ENCODE data around the gene SLC16A4. TPM values are rescaled to one million over a fixed set of nuclear protein-coding genes. Genes with fewer than 3 reads are reported as not detected.

SLC16A4 gene
- total RNA-seq, 2 donors from 2014 or later = 8.0 to 8.6 TPM

DNA sequence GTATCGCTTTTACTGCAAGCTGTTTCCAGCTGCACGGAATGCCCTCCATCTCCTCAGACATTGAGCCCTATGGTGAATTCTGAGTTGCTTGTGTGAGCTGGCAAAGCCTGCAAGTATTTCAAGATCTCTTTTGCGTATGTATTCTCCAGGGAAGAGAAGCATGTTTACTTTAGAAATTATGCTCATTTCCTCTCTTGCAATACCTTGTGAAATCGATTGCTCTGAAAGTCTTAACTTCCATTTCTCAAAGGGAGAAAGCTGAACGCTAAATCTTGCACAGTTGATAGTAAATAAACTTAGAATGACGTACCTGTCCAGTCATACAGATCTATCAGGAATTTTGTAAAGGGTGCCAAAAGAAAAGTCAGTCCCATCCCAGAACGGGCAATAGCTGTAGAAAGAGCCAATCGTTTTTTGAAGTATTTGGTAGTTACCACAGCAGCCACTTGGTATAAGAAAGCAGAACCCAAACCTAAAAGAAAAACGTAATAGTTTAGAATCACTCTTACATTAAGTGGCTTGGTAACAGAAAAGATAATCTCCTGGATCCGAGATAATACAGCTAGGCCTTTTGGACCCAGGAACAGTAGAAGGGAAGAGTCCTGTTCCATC, 10.0 kb downstream of the SLC16A4 start:
- intact Hi-C loops (cut with DNase I) = no loop called here
- DNase-seq (ENCODE audit: low spot score) = no peak

DNA sequence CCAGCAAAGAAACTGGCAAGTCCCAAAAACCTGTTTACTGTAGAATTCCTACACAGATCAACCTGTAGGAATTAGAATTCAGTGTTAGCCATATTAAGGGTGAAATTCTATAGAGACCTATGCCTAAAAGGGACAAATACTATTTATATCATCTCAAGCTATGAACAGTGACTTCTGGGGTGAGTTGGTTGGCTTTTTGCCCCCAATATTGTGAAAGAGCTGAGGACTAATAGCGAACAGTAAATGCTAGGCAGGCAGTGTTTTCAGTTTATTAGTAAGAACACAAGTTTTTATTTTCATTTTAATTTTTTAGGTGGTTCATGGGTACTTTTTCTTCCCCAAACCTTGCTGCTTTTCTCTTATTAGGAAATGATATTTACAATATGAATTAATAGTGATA, 15.3 kb downstream of the SLC16A4 start:
- no peak for DNase-seq (ENCODE audit: low spot score)
- intact Hi-C loops (cut with DNase I) = no loop called here

DNA sequence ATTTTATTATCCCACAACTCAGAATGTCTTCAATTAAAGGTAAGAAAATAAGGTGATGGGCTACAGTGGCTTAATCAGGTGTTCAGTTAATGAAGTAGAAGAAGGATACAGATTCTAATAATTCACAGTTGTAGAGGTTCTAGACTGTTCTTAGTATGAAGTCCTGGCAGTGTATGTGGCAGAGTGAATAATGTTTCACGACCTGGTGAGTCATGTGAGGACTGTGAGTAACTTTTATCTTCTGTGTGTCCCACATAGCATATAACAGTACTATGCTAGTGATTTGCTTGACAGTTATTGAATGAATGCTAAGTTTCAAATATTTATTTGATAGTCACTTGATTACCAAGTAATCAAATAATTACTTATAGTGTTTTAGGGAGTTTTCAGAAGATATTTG, 20.0 kb downstream of the SLC16A4 start:
- intact Hi-C loops (cut with DNase I) = no loop called here
- DNase-seq (ENCODE audit: low spot score) = no peak

DNA sequence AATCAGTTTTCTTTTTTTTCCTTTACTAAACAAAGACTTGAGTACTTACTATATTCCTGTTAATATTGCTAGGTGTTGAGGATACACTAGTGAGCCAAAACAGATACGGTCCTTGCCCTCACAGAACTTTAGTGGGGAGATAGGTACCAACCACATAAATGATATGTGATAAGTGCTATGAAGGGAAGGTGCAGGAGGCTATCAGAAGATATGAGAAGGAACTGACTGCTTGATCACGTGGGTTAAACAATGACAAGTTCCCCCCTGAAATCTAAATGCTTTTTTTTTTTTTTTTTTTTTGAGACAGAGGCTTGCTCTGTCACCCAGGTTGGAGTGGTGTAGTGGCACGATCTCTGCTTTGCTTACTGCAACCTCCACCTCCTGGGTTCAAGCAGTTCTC, 26.6 kb downstream of the SLC16A4 start:
- no peak for DNase-seq (ENCODE audit: low spot score)
- intact Hi-C loops (cut with DNase I) = no loop called here

DNA sequence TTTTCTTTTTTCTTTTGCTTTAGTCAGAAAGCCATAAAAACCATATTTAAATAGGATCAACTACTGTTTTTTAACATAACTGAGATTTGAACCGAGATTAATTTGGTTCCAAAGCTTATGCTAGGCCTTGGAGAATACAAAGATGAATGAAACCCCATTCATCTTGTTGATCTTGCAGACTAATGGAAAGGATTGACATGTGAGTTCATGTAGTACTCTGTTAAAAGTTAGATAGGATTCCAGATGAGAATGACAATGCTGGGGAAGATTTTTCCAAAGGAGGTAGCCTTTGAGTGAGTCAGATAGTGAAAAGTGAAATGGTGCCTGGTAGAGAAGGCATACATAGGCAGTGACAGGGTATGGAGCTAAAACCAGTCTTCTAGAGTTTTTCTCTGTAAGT, 29.0 kb downstream of the SLC16A4 start:
- DNase-seq (ENCODE audit: low spot score) = no peak
- intact Hi-C loops (cut with DNase I) = no loop called here

DNA sequence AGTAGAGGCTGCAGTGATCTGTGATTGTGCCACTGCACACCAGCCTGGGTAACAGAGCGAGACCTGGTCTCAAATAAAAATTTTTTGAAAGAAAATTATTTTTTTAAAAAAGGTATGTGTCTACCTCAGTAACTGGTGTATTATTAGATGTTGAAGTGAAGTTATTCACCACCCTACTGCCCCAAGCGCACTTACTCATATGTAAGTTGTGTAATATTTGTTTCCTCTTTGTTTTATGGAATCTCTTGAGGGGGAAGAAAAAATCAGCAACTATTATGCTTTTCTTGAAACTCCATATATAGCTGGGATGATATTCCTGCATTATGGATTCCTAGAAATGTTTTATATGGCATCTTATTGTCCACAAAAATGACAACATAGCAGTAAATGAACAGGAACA, 30.4 kb downstream of the SLC16A4 start:
- intact Hi-C loops (cut with DNase I) = no loop called here
- no peak for DNase-seq (ENCODE audit: low spot score)

- intact Hi-C loops (cut with DNase I) = no loop called here
- DNase-seq (ENCODE audit: low spot score) = no peak
These were observed 34.4 kb downstream of the SLC16A4 start for GRCh38 chr1:110356379-110356778.

DNA sequence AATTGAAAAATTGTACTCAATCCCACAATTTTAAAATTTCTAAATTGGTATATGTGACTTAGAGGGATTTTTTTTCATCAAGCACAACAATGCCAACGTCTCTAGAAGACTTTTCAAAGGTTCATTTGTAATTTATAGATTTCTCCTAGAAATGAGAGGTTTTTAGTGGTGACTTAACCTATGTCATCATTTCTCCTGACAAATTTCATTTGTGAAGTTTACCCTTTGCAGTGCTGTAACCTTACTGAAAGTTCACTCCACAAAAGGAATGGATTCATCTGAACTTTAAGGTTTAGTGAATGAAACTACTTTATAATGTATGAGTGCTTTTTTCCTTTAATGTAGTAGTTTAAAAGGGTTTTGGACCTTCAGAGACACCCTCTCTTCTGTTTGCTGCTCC, 35.5 kb downstream of the SLC16A4 start:
- intact Hi-C loops (cut with DNase I) = no loop called here
- DNase-seq (ENCODE audit: low spot score) = no peak

GRCh38 chr1:110350360-110350759, 40.5 kb downstream of the SLC16A4 start:
- intact Hi-C loops (cut with DNase I) = no loop called here
- no peak for DNase-seq (ENCODE audit: low spot score)

- intact Hi-C loops (cut with DNase I) = no loop called here
- DNase-seq (ENCODE audit: low spot score) = no peak
These were observed 42.1 kb downstream of the SLC16A4 start for GRCh38 chr1:110348771-110349170.

GRCh38 chr1:110348050-110348449, 42.8 kb downstream of the SLC16A4 start:
- no peak for DNase-seq (ENCODE audit: low spot score)
- intact Hi-C loops (cut with DNase I) = no loop called here

DNA sequence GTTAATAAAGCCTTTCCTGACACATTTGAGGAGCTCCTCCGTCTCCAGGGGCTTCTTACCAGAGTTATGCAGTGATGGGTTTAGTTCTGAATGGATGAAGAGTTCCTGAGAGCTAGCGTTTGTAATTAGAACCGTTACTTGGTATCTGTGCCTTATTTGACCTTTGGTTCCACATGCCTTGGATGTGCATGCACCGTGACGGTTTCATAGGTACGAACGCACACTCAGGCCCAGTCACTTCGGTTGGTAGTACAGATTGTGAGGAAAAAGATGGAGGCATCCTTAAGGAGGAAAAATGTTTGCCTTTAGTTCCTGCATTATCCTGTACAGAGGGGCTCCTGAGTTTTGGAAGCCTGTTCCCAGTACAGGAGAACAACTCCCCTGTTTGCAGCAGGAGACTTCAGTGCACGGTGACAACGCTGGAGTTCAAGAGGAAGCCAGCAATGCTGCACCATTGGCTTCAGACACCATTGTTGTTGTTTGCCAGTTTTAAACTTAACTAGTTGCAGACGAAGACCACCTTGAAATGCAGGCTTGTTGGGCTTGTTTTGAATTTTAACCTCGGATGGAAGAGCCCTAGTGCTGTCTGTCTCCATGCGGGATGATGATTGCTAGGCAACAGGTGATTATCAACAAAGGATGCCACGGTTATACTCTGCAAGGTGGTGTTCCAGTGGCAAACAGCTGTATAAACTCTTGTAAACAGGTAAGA, 43.5 kb downstream of the SLC16A4 start:
- intact Hi-C loops (cut with DNase I) = no loop called here
- DNase-seq (ENCODE audit: low spot score) = no peak

DNA sequence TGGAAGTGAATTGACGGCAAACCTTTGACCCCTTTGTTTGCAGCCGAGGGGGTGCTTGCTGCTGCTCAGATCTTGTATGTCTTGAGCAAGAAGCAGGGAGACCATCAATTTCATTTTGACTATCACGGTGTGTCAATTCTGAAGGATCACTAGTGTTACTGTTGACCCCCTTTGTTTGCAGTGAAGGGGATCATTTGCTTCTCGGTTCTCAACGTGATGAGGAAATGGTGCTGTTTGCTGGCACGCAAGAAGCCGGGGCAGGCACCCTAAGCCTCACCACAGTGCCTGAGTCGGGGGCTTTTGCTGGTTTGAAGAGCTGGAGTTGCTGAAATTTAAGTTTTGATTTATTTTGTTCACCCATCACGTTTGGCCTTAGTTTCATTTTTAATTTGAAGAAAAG, 44.1 kb downstream of the SLC16A4 start:
- intact Hi-C loops (cut with DNase I) = no loop called here
- DNase-seq (ENCODE audit: low spot score) = no peak

GRCh38 chr1:110345480-110345879, 45.3 kb downstream of the SLC16A4 start:
- intact Hi-C loops (cut with DNase I) = no loop called here
- no peak for DNase-seq (ENCODE audit: low spot score)

DNA sequence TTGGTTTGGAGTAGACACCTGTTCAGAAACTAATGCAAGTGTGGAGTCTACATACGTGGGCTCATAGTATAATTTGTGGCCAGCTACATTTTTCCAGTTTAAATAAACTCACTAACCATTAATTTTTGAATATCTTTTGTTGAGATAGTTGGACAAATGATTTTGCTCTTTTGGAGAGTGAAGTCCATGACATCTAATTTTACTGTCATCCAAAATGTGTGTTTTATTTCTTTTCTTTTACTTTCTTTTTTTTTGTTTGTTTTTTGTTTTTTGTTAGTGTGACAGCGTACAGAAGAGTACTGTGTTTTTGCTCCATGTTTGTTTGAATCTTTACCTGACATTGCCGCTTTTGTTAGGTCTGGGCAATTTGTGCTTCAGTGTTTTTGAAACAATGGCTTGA, 46.7 kb downstream of the SLC16A4 start:
- intact Hi-C loops (cut with DNase I) = no loop called here
- DNase-seq (ENCODE audit: low spot score) = no peak

DNA sequence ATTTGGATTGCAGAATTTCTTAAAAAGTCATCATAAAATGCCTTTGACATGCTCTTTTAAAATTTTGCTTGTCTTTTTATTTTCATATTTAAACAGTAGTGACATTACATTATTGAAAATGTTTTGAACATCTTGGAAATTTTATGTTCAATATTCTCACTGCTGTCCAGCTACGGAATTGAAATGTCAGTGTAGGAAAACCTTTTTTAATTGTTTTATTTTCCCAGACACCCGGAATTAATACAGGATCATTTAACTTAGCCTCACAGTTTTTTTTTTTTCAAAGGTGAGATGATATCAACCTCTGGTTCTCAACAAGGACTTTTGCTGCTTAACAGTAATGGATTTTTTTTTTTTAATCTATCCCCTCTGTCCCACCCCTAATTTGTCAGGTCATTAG, 47.6 kb downstream of the SLC16A4 start:
- no peak for DNase-seq (ENCODE audit: low spot score)
- intact Hi-C loops (cut with DNase I) = no loop called here

DNA sequence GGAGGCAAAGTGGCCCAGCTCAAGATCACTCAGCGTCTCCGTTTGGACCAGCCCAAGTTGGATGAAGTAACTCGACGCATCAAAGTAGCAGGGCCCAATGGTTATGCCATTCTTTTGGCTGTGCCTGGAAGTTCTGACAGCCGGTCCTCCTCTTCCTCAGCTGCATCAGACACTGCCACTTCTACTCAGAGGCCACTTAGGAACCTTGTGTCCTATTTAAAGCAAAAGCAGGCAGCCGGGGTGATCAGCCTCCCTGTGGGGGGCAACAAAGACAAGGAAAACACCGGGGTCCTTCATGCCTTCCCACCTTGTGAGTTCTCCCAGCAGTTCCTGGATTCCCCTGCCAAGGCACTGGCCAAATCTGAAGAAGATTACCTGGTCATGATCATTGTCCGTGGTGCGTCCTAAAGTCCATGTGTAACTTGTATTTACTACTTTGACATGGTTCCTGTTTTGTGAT, 48.9 kb downstream of the SLC16A4 start:
- DNase-seq (ENCODE audit: low spot score) = no peak
- intact Hi-C loops (cut with DNase I) = no loop called here

- DNase-seq (ENCODE audit: low spot score) = no peak
- intact Hi-C loops (cut with DNase I) = no loop called here
These were observed 49.5 kb downstream of the SLC16A4 start for GRCh38 chr1:110341146-110341871.

DNA sequence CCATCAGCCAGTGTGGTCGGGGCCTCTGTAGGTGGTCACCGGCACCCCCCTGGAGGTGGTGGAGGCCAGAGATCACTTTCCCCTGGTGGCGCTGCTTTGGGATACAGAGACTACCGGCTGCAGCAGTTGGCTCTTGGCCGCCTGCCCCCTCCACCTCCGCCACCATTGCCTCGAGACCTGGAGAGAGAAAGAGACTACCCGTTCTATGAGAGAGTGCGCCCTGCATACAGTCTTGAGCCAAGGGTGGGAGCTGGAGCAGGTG, 50.7 kb downstream of the SLC16A4 start:
- intact Hi-C loops (cut with DNase I) = no loop called here
- DNase-seq (ENCODE audit: low spot score) = no peak

- intact Hi-C loops (cut with DNase I) = no loop called here
- DNase-seq (ENCODE audit: low spot score) = no peak
These were observed 51.2 kb downstream of the SLC16A4 start for GRCh38 chr1:110339407-110340206.
